H1 (cell line): ENCODE results near the gene HLA-DQA1. TPM values are rescaled to one million over a fixed set of nuclear protein-coding genes. Genes with fewer than 3 reads are reported as not detected.

Source experiments
- CTCF ChIA-PET: fragments of 300-600 bp; sonication (Branson Sonifier 250); formaldehyde crosslinking; loops from one replicate; lab custom pipeline; 2021; ENCODE audit not compliant: partially characterized antibody; lab: Charles Lee
- POLR2A ChIA-PET: fragments of 300-600 bp; sonication (Branson Sonifier 250); formaldehyde crosslinking; loops from one replicate; lab custom pipeline; 2021; ENCODE audit warnings: inconsistent platforms; ENCODE audit not compliant: partially characterized antibody; lab: Charles Lee
- DNase-seq, 2 experiments: peaks; one replicate each; pipeline versions ENCODE4 v3.0.0 to v3.0.0-alpha.2; 2010 to 2022; ENCODE audit warnings: low spot score in 2 of 2, low read depth in 1 of 2, mixed read lengths in 1 of 2
- FAIRE-seq: peaks from 2 replicates; lab custom pipeline; 2011; peaks lifted over from hg19 to GRCh38; lab: Jason Lieb, UNC
- H2AFZ ChIP-seq: 2 replicates; pipeline ENCODE4 v1.8.1; 2012; ENCODE audit warnings: low read length, inconsistent platforms
- H2AK5ac ChIP-seq: 2 replicates; pipeline ENCODE4 v1.6.1; 2013; ENCODE audit warnings: low read depth, low read length
- H2BK120ac ChIP-seq: replicated peaks from 2 replicates; pipeline ENCODE3; 2013; ENCODE audit warnings: low read depth, low read length, inconsistent platforms
- H2BK12ac ChIP-seq: 2 replicates; pipeline ENCODE4 v1.6.1; 2013; ENCODE audit warnings: low read depth, low read length
- H2BK15ac ChIP-seq: 2 replicates; pipeline ENCODE4 v1.6.1; 2013; ENCODE audit warnings: low read length
- H2BK20ac ChIP-seq: 2 replicates; pipeline ENCODE4 v1.6.1; 2013; ENCODE audit warnings: low read length
- H2BK5ac ChIP-seq: 2 replicates; pipeline ENCODE4 v1.6.1; 2013; ENCODE audit warnings: low read depth, low read length
- H3K14ac ChIP-seq: 2 replicates; pipeline ENCODE4 v1.6.1; 2013; ENCODE audit warnings: inconsistent platforms; ENCODE audit not compliant: insufficient read length
- H3K18ac ChIP-seq: 2 replicates; pipeline ENCODE4 v1.6.1; 2013; ENCODE audit warnings: low read length; ENCODE audit errors: extremely low read depth
- H3K23ac ChIP-seq: 2 replicates; pipeline ENCODE4 v1.6.1; 2013; ENCODE audit warnings: inconsistent platforms; ENCODE audit not compliant: insufficient read length
- H3K23me2 ChIP-seq: 2 replicates; pipeline ENCODE4 v1.6.1; 2013; ENCODE audit warnings: low read depth, low read length
- H3K27ac ChIP-seq: 2 replicates; pipeline ENCODE4 v1.6.1; 2011; ENCODE audit warnings: low read depth, low read length, inconsistent platforms
- H3K27me3 ChIP-seq, 4 experiments: replicated peaks in 1 of 4; 1 replicate in 1 of 4; 2 replicates in 3 of 4; pipeline versions ENCODE4 v1.6.1 to v1.8.1; 2011 to 2013; ENCODE audit warnings: low read length in 3 of 4, mild to moderate bottlenecking in 3 of 4, inconsistent platforms in 2 of 4, mixed read lengths in 2 of 4, moderate library complexity in 1 of 4; ENCODE audit not compliant: control insufficient read depth in 3 of 4, insufficient read depth in 3 of 4; ENCODE audit errors: extremely low read depth in 1 of 4
- H3K36me3 ChIP-seq, 4 experiments: 2 replicates each; pipeline versions ENCODE4 v1.6.1 to v1.8.1; 2011 to 2013; ENCODE audit warnings: mild to moderate bottlenecking in 4 of 4, low read length in 3 of 4, moderate library complexity in 2 of 4, control low read depth in 1 of 4, inconsistent platforms in 1 of 4; ENCODE audit not compliant: insufficient read depth in 4 of 4, control insufficient read depth in 2 of 4
- H3K4ac ChIP-seq: replicated peaks from 2 replicates; pipeline ENCODE3; 2013; ENCODE audit warnings: low read length, low read depth, mixed read lengths, inconsistent platforms; ENCODE audit not compliant: insufficient read length
- H3K4me1 ChIP-seq, 4 experiments: replicated peaks in 1 of 4; 1 replicate in 1 of 4; 2 replicates in 3 of 4; pipeline versions ENCODE4 v1.6.1 to v1.8.1; 2011 to 2013; ENCODE audit warnings: low read length in 3 of 4, inconsistent platforms in 2 of 4, mixed read lengths in 1 of 4; ENCODE audit not compliant: insufficient read depth in 4 of 4, control insufficient read depth in 3 of 4
- H3K4me2 ChIP-seq, 2 experiments: 2 replicates each; pipeline versions ENCODE4 v1.6.1 to v1.8.1; 2011 to 2013; ENCODE audit warnings: low read depth in 2 of 2, low read length in 2 of 2, control low read depth in 1 of 2, inconsistent platforms in 1 of 2, mild to moderate bottlenecking in 1 of 2; ENCODE audit not compliant: insufficient read depth in 1 of 2
- H3K4me3 ChIP-seq, 4 experiments: fragments of 200-600, 300-600 bp in 1 of 4; sonication (generic), shearing (Covaris generic), sonication (Bioruptor Twin) in 1 of 4; 2 replicates each; pipeline versions ENCODE4 v1.5.1 to v1.8.1; 2011 to 2016; ENCODE audit warnings: low read length in 4 of 4, low read depth in 3 of 4, control low read depth in 2 of 4, inconsistent platforms in 2 of 4, mild to moderate bottlenecking in 2 of 4, mixed read lengths in 1 of 4, moderate library complexity in 1 of 4; ENCODE audit not compliant: insufficient read depth in 2 of 4; ENCODE audit errors: extremely low read depth in 1 of 4
- H3K56ac ChIP-seq: replicated peaks from 2 replicates; pipeline ENCODE3; 2013; ENCODE audit warnings: low read depth, mild to moderate bottlenecking, mixed read lengths, low read length, inconsistent platforms; ENCODE audit not compliant: insufficient read length
- H3K79me1 ChIP-seq: 2 replicates; pipeline ENCODE4 v1.6.1; 2013; ENCODE audit warnings: low read depth, low read length, control low read depth
- H3K79me2 ChIP-seq, 2 experiments: 2 replicates each; pipeline versions ENCODE4 v1.6.1 to v1.8.1; 2012 to 2013; ENCODE audit warnings: low read length in 2 of 2, mild to moderate bottlenecking in 2 of 2, inconsistent platforms in 1 of 2; ENCODE audit not compliant: insufficient read depth in 2 of 2, control insufficient read depth in 1 of 2
- H3K9ac ChIP-seq, 4 experiments: replicated peaks in 1 of 4; 1 replicate in 1 of 4; 2 replicates in 3 of 4; pipeline versions ENCODE4 v1.6.1 to v1.8.1; 2011 to 2013; ENCODE audit warnings: low read depth in 3 of 4, low read length in 3 of 4, control low read depth in 2 of 4, mild to moderate bottlenecking in 2 of 4, moderate library complexity in 2 of 4, inconsistent platforms in 1 of 4; ENCODE audit errors: extremely low read depth in 1 of 4
- H3K9me3 ChIP-seq, 2 experiments: 2 replicates each; pipeline versions ENCODE4 v1.6.1 to v1.8.1; 2012 to 2013; ENCODE audit warnings: mild to moderate bottlenecking in 2 of 2, moderate library complexity in 2 of 2, control low read depth in 1 of 2, inconsistent platforms in 1 of 2, low read depth in 1 of 2, low read length in 1 of 2, mixed read lengths in 1 of 2; ENCODE audit not compliant: insufficient read depth in 2 of 2
- H4K20me1 ChIP-seq, 2 experiments: replicated peaks in 1 of 2; 2 replicates each; pipeline versions ENCODE3 to v1.8.1; 2011 to 2013; ENCODE audit warnings: inconsistent platforms in 2 of 2, low read length in 2 of 2, mild to moderate bottlenecking in 1 of 2; ENCODE audit not compliant: insufficient read depth in 2 of 2, control insufficient read depth in 1 of 2
- H4K5ac ChIP-seq: 2 replicates; pipeline ENCODE4 v1.6.1; 2013; ENCODE audit warnings: low read length, low read depth, mixed read lengths, inconsistent platforms; ENCODE audit not compliant: insufficient read length
- H4K8ac ChIP-seq: 2 replicates; pipeline ENCODE4 v1.8.0; 2013; ENCODE audit warnings: mild to moderate bottlenecking, moderate library complexity, low read length, inconsistent platforms; ENCODE audit not compliant: insufficient read depth; ENCODE audit errors: extremely low read depth
- H4K91ac ChIP-seq: replicated peaks from 2 replicates; pipeline ENCODE3; 2013; ENCODE audit warnings: low read length, mixed read lengths, inconsistent platforms; ENCODE audit not compliant: insufficient read length
- ATF2 ChIP-seq: IDR thresholded peaks from 2 replicates; pipeline ENCODE4 v1.6.1; 2012; ENCODE audit warnings: low read length, inconsistent platforms
- BACH1 ChIP-seq: IDR thresholded peaks from 2 replicates; pipeline ENCODE4 v1.6.1; 2012; ENCODE audit warnings: low read length, improper control_type of control experiment
- BCL11A ChIP-seq, 2 experiments: IDR thresholded peaks; one replicate each; pipeline ENCODE4 v1.6.1; 2011; ENCODE audit warnings: low read depth in 2 of 2, low read length in 2 of 2, mild to moderate bottlenecking in 2 of 2
- CHD1 ChIP-seq: IDR thresholded peaks from 2 replicates; pipeline ENCODE4 v1.6.1; 2012; ENCODE audit warnings: low read depth, low read length, improper control_type of control experiment
- CREB1 ChIP-seq: IDR thresholded peaks from 2 replicates; pipeline ENCODE4 v1.6.1; 2012; ENCODE audit warnings: inconsistent platforms
- EP300 ChIP-seq, 2 experiments: IDR thresholded peaks; 1 replicate in 1 of 2; 2 replicates in 1 of 2; pipeline ENCODE4 v1.6.1; 2011 to 2012; ENCODE audit warnings: low read depth in 2 of 2, low read length in 2 of 2, mild to moderate bottlenecking in 2 of 2, borderline replicate concordance in 1 of 2, inconsistent platforms in 1 of 2, moderate library complexity in 1 of 2
- JUN ChIP-seq: IDR thresholded peaks from 2 replicates; pipeline ENCODE4 v1.6.1; 2011; ENCODE audit warnings: low read depth, mild to moderate bottlenecking, improper control_type of control experiment, low read length
- POLR2A ChIP-seq, 2 experiments: IDR thresholded peaks; 1 replicate in 1 of 2; 2 replicates in 1 of 2; pipeline ENCODE4 v1.6.1; 2011; ENCODE audit warnings: low read depth in 2 of 2, low read length in 2 of 2, mild to moderate bottlenecking in 2 of 2; ENCODE audit errors: control extremely low read depth in 1 of 2
- SRF ChIP-seq: IDR thresholded peaks from 2 replicates; pipeline ENCODE4 v1.6.1; 2011; ENCODE audit warnings: mild to moderate bottlenecking, low read depth, low read length, moderate library complexity
- YY1 ChIP-seq: IDR thresholded peaks from 2 replicates; pipeline ENCODE4 v1.6.1; 2011; ENCODE audit warnings: low read depth, mild to moderate bottlenecking, low read length
- WGBS, 2 experiments: shearing (Covaris generic) in 1 of 2; methylation state at CpG; one replicate each; pipeline versions ENCODE4 v1.1.6 to v1.1.7; 2013 to 2015; ENCODE audit warnings: low lambda C conversion rate in 2 of 2, mixed read lengths in 2 of 2, inconsistent platforms in 1 of 2, low coverage in 1 of 2, missing lambda C conversion rate in 1 of 2; ENCODE audit not compliant: insufficient replicate concordance in 2 of 2, insufficient coverage in 1 of 2, insufficient read length in 1 of 2; ENCODE audit errors: extremely low coverage in 1 of 2, missing lambda C conversion rate in 1 of 2; 5-methylcytosine and 5-hydroxymethylcytosine counted together
- polyA plus RNA-seq, 7 experiments: library from polyadenylated mRNA; depleted of rRNA in 3 of 7; stranded (reverse) in 5 of 7; unstranded in 2 of 7; fragments of >200 nt in 5 of 7; fragments of 200-250 nt in 2 of 7; gene quantifications; 1 replicate in 5 of 7; 2 replicates in 1 of 7; 4 replicates in 1 of 7; pipeline versions ENCODE4 v1.2.1 to v1.2.3, GENCODE V29; 2011 to 2013; ENCODE audit warnings: missing spikeins in 2 of 7, mixed read lengths in 2 of 7
- total RNA-seq: library from RNA; stranded (reverse); fragmentation: NEBNext Ultra II Directional; extraction: Animal tissue kit (Norgen Biotek cat#: 25700); gene quantifications from 2 replicates; pipeline ENCODE4 v1.2.1, GENCODE V29; 2021
- TF ChIP-seq, protein P1 (sequence below), 3 experiments: IDR thresholded peaks; 1 replicate in 2 of 3; 2 replicates in 1 of 3; pipeline versions ENCODE4 v1.5.1 to v1.6.1; 2011; ENCODE audit warnings: low read length in 3 of 3, mild to moderate bottlenecking in 3 of 3, inconsistent platforms in 2 of 3, low read depth in 1 of 3, moderate library complexity in 1 of 3; ENCODE audit not compliant: insufficient read depth in 1 of 3; ENCODE audit errors: control extremely low read depth in 1 of 3

The HLA-DQA1 gene
- total and polyA plus RNA-seq, 2 of the 8 experiments (the other 6 are each of a cell fraction or from before 2014, with no cell fraction given), result 0.12 TPM; not detected in 1

DNA sequence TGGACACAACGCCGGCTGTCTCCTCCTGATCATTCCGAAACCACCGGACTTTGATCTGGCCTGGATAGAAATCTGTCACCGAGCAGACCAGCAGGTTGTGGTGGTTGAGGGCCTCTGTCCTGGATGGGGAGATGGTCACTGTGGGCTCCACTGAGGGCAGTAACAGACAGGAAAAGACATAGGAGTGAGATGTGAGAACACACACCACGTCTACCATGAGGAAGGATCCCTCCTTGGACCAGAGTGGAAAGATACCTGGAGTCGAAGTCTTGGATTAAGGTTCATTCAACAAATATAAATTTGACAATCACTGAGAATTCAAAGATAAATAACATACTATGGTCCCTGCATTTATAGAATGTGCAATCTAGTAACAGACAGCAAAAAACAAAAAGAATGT is 24.9 kb downstream of the HLA-DQA1 start:
- no peaks in the 10 kb centered on the region for H3K79me2 ChIP-seq
- no peak overlapping the region for H4K91ac ChIP-seq
- H2BK12ac ChIP-seq, result no peak overlapping the region
- H2BK120ac ChIP-seq, result no peak overlapping the region
- no peak overlapping the region for H2BK15ac ChIP-seq
- H3K9me3 ChIP-seq, result no peaks in the 10 kb centered on the region
- no peaks in the 10 kb centered on the region for H3K23me2 ChIP-seq
- no peak for DNase-seq
- H3K4me3 ChIP-seq, result no peak overlapping the region
- H4K5ac ChIP-seq, result no peak overlapping the region
- H2BK5ac ChIP-seq, result no peak overlapping the region
- H3K14ac ChIP-seq, result no peak overlapping the region
- WGBS, 2 experiments, result no CpG with 5 or more reads among the region's 7 CpGs
- ChIA-PET POLR2A (no interaction called here), CTCF (no interaction called here)
- H3K36me3 ChIP-seq, result no peaks in the 10 kb centered on the region
- peaks cover 0 to 14% (median 5%) of the 10 kb centered on the region in 4 experiments; a peak in 3 of 7 replicates for H3K27me3 ChIP-seq
- no peak overlapping the region for H3K4me2 ChIP-seq
- H2AFZ ChIP-seq, result no peak overlapping the region
- no peak overlapping the region for H3K23ac ChIP-seq
- no peak overlapping the region for H3K27ac ChIP-seq
- no peak for FAIRE-seq
- no peaks in the 10 kb centered on the region for H4K20me1 ChIP-seq
- no peaks in the 10 kb centered on the region for H3K4me1 ChIP-seq
- no peak overlapping the region for H3K9ac ChIP-seq
- no peak overlapping the region for H3K18ac ChIP-seq
- H3K4ac ChIP-seq, result no peak overlapping the region
- no peak overlapping the region for H2BK20ac ChIP-seq
- no peak overlapping the region for H4K8ac ChIP-seq
- no peaks in the 10 kb centered on the region for H3K79me1 ChIP-seq
- no peak overlapping the region for H3K56ac ChIP-seq
- no peak overlapping the region for H2AK5ac ChIP-seq
- TF ChIP-seq SRF (no peak), BCL11A (IDR thresholded peaks at IDR 0.05; ENCODE audit: low read depth in 2 of 2, low read length in 2 of 2) (no peak), CREB1 (no peak), BACH1 (no peak), CHD1 (no peak), POLR2A (IDR thresholded peaks at IDR 0.05; ENCODE audit: control extremely low read depth in 1 of 2, low read depth in 2 of 2, low read length in 2 of 2) (no peak), JUN (no peak), YY1 (no peak), EP300 (IDR thresholded peaks at IDR 0.05; ENCODE audit: borderline replicate concordance in 1 of 2, low read depth in 2 of 2, low read length in 2 of 2) (no peak), ATF2 (no peak)
- TF ChIP-seq, protein P1, sequence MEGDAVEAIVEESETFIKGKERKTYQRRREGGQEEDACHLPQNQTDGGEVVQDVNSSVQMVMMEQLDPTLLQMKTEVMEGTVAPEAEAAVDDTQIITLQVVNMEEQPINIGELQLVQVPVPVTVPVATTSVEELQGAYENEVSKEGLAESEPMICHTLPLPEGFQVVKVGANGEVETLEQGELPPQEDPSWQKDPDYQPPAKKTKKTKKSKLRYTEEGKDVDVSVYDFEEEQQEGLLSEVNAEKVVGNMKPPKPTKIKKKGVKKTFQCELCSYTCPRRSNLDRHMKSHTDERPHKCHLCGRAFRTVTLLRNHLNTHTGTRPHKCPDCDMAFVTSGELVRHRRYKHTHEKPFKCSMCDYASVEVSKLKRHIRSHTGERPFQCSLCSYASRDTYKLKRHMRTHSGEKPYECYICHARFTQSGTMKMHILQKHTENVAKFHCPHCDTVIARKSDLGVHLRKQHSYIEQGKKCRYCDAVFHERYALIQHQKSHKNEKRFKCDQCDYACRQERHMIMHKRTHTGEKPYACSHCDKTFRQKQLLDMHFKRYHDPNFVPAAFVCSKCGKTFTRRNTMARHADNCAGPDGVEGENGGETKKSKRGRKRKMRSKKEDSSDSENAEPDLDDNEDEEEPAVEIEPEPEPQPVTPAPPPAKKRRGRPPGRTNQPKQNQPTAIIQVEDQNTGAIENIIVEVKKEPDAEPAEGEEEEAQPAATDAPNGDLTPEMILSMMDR (IDR thresholded peaks at IDR 0.05; ENCODE audit: control extremely low read depth in 1 of 3, insufficient read depth in 1 of 3, low read depth in 1 of 3, low read length in 3 of 3), result no peak
